Astrocyte (in vitro differentiated cells and primary cell): ENCODE data around the gene TMA7B. TPM values are rescaled to one million over a fixed set of nuclear protein-coding genes. Genes with fewer than 3 reads are reported as not detected.

ENCODE experiments used
- DNase-seq: peaks from one replicate; pipeline ENCODE4 v3.0.0-alpha.2; 2010; ENCODE audit warnings: low read depth
- FAIRE-seq: peaks from 2 replicates; lab custom pipeline; 2011; peaks lifted over from hg19 to GRCh38; lab: Jason Lieb, UNC
- H2AFZ ChIP-seq: 2 replicates; pipeline ENCODE4 v1.6.0; 2012; ENCODE audit warnings: low read depth, low read length, inconsistent platforms
- H3K27ac ChIP-seq: 2 replicates; pipeline ENCODE4 v1.5.1; 2011; ENCODE audit warnings: low read depth, low read length, inconsistent platforms
- H3K27me3 ChIP-seq: 2 replicates; pipeline ENCODE4 v1.6.0; 2011; ENCODE audit warnings: low read length, inconsistent platforms; ENCODE audit not compliant: insufficient read depth
- H3K36me3 ChIP-seq: 2 replicates; pipeline ENCODE4 v1.5.1; 2011; ENCODE audit warnings: low read length, inconsistent platforms; ENCODE audit not compliant: insufficient read depth
- H3K4me1 ChIP-seq: 2 replicates; pipeline ENCODE4 v1.5.1; 2011; ENCODE audit warnings: low read length, inconsistent platforms; ENCODE audit not compliant: insufficient read depth
- H3K4me2 ChIP-seq: 2 replicates; pipeline ENCODE4 v1.6.0; 2012; ENCODE audit warnings: low read length, inconsistent platforms
- H3K4me3 ChIP-seq: 2 replicates; pipeline ENCODE4 v1.5.1; 2011; ENCODE audit warnings: low read depth, mild to moderate bottlenecking, low read length, inconsistent platforms; ENCODE audit not compliant: insufficient read depth
- H3K79me2 ChIP-seq: 2 replicates; pipeline ENCODE4 v1.6.0; 2012; ENCODE audit warnings: mild to moderate bottlenecking, low read length, inconsistent platforms; ENCODE audit not compliant: insufficient read depth
- H3K9ac ChIP-seq: 2 replicates; pipeline ENCODE4 v1.6.0; 2012; ENCODE audit warnings: mild to moderate bottlenecking, low read length, inconsistent platforms
- H3K9me3 ChIP-seq: 2 replicates; pipeline ENCODE4 v1.5.1; 2012; ENCODE audit warnings: low read depth, mild to moderate bottlenecking, low read length, inconsistent platforms; ENCODE audit not compliant: insufficient read depth
- H4K20me1 ChIP-seq: 2 replicates; pipeline ENCODE4 v1.6.0; 2012; ENCODE audit warnings: low read length, inconsistent platforms; ENCODE audit not compliant: insufficient read depth
- H3K27ac Mint-ChIP-seq: one replicate; pipeline ENCODE4 v1.8.0; 2021; ENCODE audit warnings: mild to moderate bottlenecking, mixed read lengths; ENCODE audit not compliant: unreplicated experiment
- H3K27me3 Mint-ChIP-seq: one replicate; pipeline ENCODE4 v1.8.0; 2021; ENCODE audit warnings: low read depth, mixed read lengths; ENCODE audit not compliant: unreplicated experiment
- H3K36me3 Mint-ChIP-seq: one replicate; pipeline ENCODE4 v1.8.0; 2021; ENCODE audit warnings: low read depth, mixed read lengths; ENCODE audit not compliant: unreplicated experiment
- H3K4me1 Mint-ChIP-seq: one replicate; pipeline ENCODE4 v1.8.0; 2021; ENCODE audit warnings: low read depth, mixed read lengths; ENCODE audit not compliant: unreplicated experiment
- H3K4me3 Mint-ChIP-seq: one replicate; pipeline ENCODE4 v1.8.0; 2021; ENCODE audit warnings: mild to moderate bottlenecking, moderate library complexity, mixed read lengths; ENCODE audit not compliant: unreplicated experiment
- H3K9me3 Mint-ChIP-seq: one replicate; pipeline ENCODE4 v1.8.0; 2021; ENCODE audit warnings: mild to moderate bottlenecking, mixed read lengths; ENCODE audit not compliant: unreplicated experiment
- EZH2 ChIP-seq: IDR thresholded peaks from 2 replicates; pipeline ENCODE4 v1.6.1; 2012; ENCODE audit warnings: mild to moderate bottlenecking, low read length, inconsistent platforms; ENCODE audit not compliant: insufficient read depth
- total RNA-seq: library from RNA; stranded (reverse); gene quantifications from 2 replicates; pipeline ENCODE4 v1.2.1, GENCODE V29; 2021
- TF ChIP-seq, protein P1 (sequence below): IDR thresholded peaks from 2 replicates; pipeline ENCODE4 v1.5.1; 2011; ENCODE audit warnings: low read depth, mild to moderate bottlenecking, inconsistent platforms, low read length, moderate library complexity; ENCODE audit not compliant: insufficient read depth

The TMA7B gene
- total RNA-seq, 1 donor from 2014 or later: not detected

DNA sequence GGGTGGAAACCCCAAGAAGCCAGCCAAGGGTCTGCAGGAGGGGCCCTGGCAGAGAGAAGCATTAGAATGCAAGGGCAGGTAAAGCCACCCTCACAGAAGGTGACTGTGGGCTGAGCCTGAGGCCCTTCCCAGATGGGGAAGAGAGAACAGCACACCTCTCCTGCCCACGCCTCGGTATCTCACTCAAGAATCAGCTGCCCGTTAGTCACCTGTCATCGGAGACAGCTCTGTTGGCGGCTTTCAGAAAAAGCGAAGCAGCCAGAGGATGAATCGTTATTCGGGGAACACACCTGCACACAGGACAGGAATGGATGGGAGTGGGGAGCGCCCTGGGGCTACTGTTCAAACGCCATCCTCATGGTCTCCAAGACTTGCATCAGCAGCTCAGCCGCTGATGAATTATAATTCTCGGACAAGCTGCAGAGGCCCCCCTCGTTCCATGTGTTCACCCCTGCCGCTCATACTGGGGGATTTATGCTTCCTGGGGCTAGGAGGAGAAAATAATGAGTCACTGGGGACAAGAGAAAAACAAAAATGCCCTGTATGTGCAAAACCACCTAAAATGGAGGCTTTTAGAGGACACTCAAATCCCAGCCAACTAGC is 21.6 kb upstream of the TMA7B start:
- FAIRE-seq (no peak), DNase-seq (no peak)
- Histone ChIP-seq H3K27ac (no peak overlapping the region), H2AFZ (no peak overlapping the region), H3K4me3 (no peak overlapping the region), H3K36me3 (no peaks in the 10 kb centered on the region), H3K4me2 (no peak overlapping the region), H3K79me2 (no peaks in the 10 kb centered on the region), H3K9me3 (no peaks in the 10 kb centered on the region), H4K20me1 (no peaks in the 10 kb centered on the region), H3K9ac (no peak overlapping the region), H3K27me3 (peaks cover 36% of the 10 kb centered on the region), H3K4me1 (no peaks in the 10 kb centered on the region)
- H3K27me3 Mint-ChIP-seq: peaks cover 16% of the 10 kb centered on the region
- H3K36me3 Mint-ChIP-seq: no peaks in the 10 kb centered on the region
- no peaks in the 10 kb centered on the region for H3K9me3 Mint-ChIP-seq
- no peak overlapping the region for H3K27ac Mint-ChIP-seq
- peaks cover 10% of the 10 kb centered on the region for H3K4me1 Mint-ChIP-seq
- H3K4me3 Mint-ChIP-seq: no peak overlapping the region
- no peak for TF ChIP-seq EZH2
- TF ChIP-seq, protein P1, sequence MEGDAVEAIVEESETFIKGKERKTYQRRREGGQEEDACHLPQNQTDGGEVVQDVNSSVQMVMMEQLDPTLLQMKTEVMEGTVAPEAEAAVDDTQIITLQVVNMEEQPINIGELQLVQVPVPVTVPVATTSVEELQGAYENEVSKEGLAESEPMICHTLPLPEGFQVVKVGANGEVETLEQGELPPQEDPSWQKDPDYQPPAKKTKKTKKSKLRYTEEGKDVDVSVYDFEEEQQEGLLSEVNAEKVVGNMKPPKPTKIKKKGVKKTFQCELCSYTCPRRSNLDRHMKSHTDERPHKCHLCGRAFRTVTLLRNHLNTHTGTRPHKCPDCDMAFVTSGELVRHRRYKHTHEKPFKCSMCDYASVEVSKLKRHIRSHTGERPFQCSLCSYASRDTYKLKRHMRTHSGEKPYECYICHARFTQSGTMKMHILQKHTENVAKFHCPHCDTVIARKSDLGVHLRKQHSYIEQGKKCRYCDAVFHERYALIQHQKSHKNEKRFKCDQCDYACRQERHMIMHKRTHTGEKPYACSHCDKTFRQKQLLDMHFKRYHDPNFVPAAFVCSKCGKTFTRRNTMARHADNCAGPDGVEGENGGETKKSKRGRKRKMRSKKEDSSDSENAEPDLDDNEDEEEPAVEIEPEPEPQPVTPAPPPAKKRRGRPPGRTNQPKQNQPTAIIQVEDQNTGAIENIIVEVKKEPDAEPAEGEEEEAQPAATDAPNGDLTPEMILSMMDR: no peak

DNA sequence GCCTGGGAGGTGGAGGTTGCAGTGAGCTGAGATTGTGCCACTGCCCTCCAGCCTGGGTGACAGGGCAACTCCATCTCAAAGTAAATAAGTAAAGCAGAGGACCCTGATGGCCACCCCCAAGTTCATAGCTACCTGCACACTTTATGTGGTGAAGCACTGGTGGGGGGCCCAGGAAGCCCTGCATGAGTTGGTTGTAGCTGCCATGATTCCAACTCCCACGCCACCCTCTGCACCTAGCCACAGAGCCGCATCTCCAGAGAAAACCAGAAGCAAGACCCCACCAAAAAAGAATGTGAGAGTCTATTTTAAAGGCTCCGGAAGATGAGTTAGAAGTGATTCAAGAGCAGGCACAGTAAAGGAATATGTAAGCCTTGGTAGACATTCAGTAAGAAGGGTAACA is 20.4 kb upstream of the TMA7B start:
- H3K4me1 Mint-ChIP-seq: peaks cover 10% of the 10 kb centered on the region
- Histone ChIP-seq H3K9ac (no peak overlapping the region), H2AFZ (no peak overlapping the region), H3K79me2 (no peaks in the 10 kb centered on the region), H3K4me1 (no peaks in the 10 kb centered on the region), H3K27ac (no peak overlapping the region), H4K20me1 (no peaks in the 10 kb centered on the region), H3K27me3 (peaks cover 25% of the 10 kb centered on the region), H3K4me2 (no peak overlapping the region), H3K9me3 (no peaks in the 10 kb centered on the region), H3K36me3 (no peaks in the 10 kb centered on the region), H3K4me3 (no peak overlapping the region)
- no peak overlapping the region for H3K27ac Mint-ChIP-seq
- no peak for FAIRE-seq
- H3K4me3 Mint-ChIP-seq: no peak overlapping the region
- no peaks in the 10 kb centered on the region for H3K36me3 Mint-ChIP-seq
- no peaks in the 10 kb centered on the region for H3K9me3 Mint-ChIP-seq
- TF ChIP-seq, protein P1: no peak
- TF ChIP-seq EZH2: no peak
- peaks cover 16% of the 10 kb centered on the region for H3K27me3 Mint-ChIP-seq
- DNase-seq: no peak

GRCh38 chr22:39940757-39941305 is 19.4 kb upstream of the TMA7B start:
- peaks cover 16% of the 10 kb centered on the region for H3K27me3 ChIP-seq
- H2AFZ ChIP-seq: no peak overlapping the region
- FAIRE-seq (no peak), DNase-seq (no peak)
- H4K20me1 ChIP-seq: no peaks in the 10 kb centered on the region
- H3K79me2 ChIP-seq: no peaks in the 10 kb centered on the region
- no peaks in the 10 kb centered on the region for H3K4me1 ChIP-seq
- no peaks in the 10 kb centered on the region for H3K9me3 ChIP-seq
- Mint-ChIP-seq H3K36me3 (no peaks in the 10 kb centered on the region), H3K9me3 (no peaks in the 10 kb centered on the region), H3K4me1 (peaks cover 10% of the 10 kb centered on the region), H3K27ac (peak overlapping the region; percentile 14), H3K27me3 (peaks cover 9% of the 10 kb centered on the region), H3K4me3 (no peak overlapping the region)
- H3K9ac ChIP-seq: no peak overlapping the region
- no peak overlapping the region for H3K27ac ChIP-seq
- no peak overlapping the region for H3K4me2 ChIP-seq
- H3K4me3 ChIP-seq: no peak overlapping the region
- TF ChIP-seq EZH2: no peak
- TF ChIP-seq, protein P1: no peak
- no peaks in the 10 kb centered on the region for H3K36me3 ChIP-seq
